Measurements from ENCODE around the gene IL1RAP. TPM values are rescaled to one million over a fixed set of nuclear protein-coding genes. Genes with fewer than 3 reads are reported as not detected.

Gene IL1RAP
- total RNA-seq, 4 donors from 2014 or later = 0.80 to 8.6 (median 2.7) TPM

- intact Hi-C loops (cut with DNase I; ENCODE audit: low total_unique reads) (no loop called here), in situ Hi-C loops (cut with MboI; ENCODE audit: low pct_ligation_motif_present in 1 of 4, low pct_unique_long_range_greater_than_20kb in 1 of 4, low sequenced_read_pairs in 3 of 4) (no loop called here)
- Histone ChIP-seq H3K36me3 (no peaks in the 10 kb centered on the region), H3K27ac (no peak overlapping the region), H3K27me3 (no peaks in the 10 kb centered on the region), H3K4me1 (no peaks in the 10 kb centered on the region), H3K9me3 (peaks cover 0 to 4% of the 10 kb centered on the region in 2 donors), H3K4me3 (no peak overlapping the region)
- TF ChIP-seq CTCF (IDR thresholded peaks at IDR 0.05) (no peak), POLR2AphosphoS5 (IDR thresholded peaks at IDR 0.05) (no peak), EP300 (IDR thresholded peaks at IDR 0.05; ENCODE audit: low read depth) (no peak), POLR2A (IDR thresholded peaks at IDR 0.05) (no peak)
- no peak for DNase-seq
- WGBS, 2 donors (ENCODE audit: low coverage in 1 of 2) = 93 to 95% methylated on average over 11 of the region's 11 CpGs
Observed at GRCh38 chr3:190560013-190560895, 46.4 kb downstream of the IL1RAP start.

GRCh38 chr3:190562866-190563510 is 49.1 kb downstream of the IL1RAP start:
- Histone ChIP-seq H3K9me3 (peaks cover 0 to 4% of the 10 kb centered on the region in 2 donors), H3K4me1 (no peaks in the 10 kb centered on the region), H3K4me3 (no peak overlapping the region), H3K27ac (no peak overlapping the region), H3K36me3 (no peaks in the 10 kb centered on the region), H3K27me3 (no peaks in the 10 kb centered on the region)
- intact Hi-C loops (cut with DNase I; ENCODE audit: low total_unique reads) (no loop called here), in situ Hi-C loops (cut with MboI; ENCODE audit: low pct_ligation_motif_present in 1 of 4, low pct_unique_long_range_greater_than_20kb in 1 of 4, low sequenced_read_pairs in 3 of 4) (no loop called here)
- no peak for DNase-seq
- TF ChIP-seq POLR2AphosphoS5 (IDR thresholded peaks at IDR 0.05) (no peak), EP300 (IDR thresholded peaks at IDR 0.05; ENCODE audit: low read depth) (no peak), CTCF (IDR thresholded peaks at IDR 0.05) (no peak), POLR2A (IDR thresholded peaks at IDR 0.05) (no peak)
- 87 to 91% methylated on average over 3 of the region's 3 CpGs for WGBS, 2 donors (ENCODE audit: low coverage in 1 of 2)

- no peaks in the 10 kb centered on the region for H3K27me3 ChIP-seq
- intact Hi-C loops (cut with DNase I; ENCODE audit: low total_unique reads) = no loop called here
- H3K4me1 ChIP-seq = no peaks in the 10 kb centered on the region
- H3K9me3 ChIP-seq = no peaks in the 10 kb centered on the region
- DNase-seq = no peak
- H3K27ac ChIP-seq = no peak overlapping the region
- no peaks in the 10 kb centered on the region for H3K36me3 ChIP-seq
- no peak for TF ChIP-seq CTCF (IDR thresholded peaks at IDR 0.05)
- TF ChIP-seq POLR2AphosphoS5 (IDR thresholded peaks at IDR 0.05) = no peak
- no peak for TF ChIP-seq EP300 (IDR thresholded peaks at IDR 0.05; ENCODE audit: low read depth)
- TF ChIP-seq POLR2A (IDR thresholded peaks at IDR 0.05) = no peak
- H3K4me3 ChIP-seq = no peak overlapping the region
- 75 to 99% methylated on average over 1 to 2 of the region's 2 CpGs for WGBS, 2 donors (ENCODE audit: low coverage in 1 of 2)
- in situ Hi-C loops (cut with MboI; ENCODE audit: low pct_ligation_motif_present in 1 of 4, low pct_unique_long_range_greater_than_20kb in 1 of 4, low sequenced_read_pairs in 3 of 4) = no loop called here
Observed at GRCh38 chr3:190564175-190564574, 50.3 kb downstream of the IL1RAP start.

GRCh38 chr3:190566043-190566933 is 52.4 kb downstream of the IL1RAP start:
- H3K36me3 ChIP-seq = no peaks in the 10 kb centered on the region
- in situ Hi-C loops (cut with MboI; ENCODE audit: low pct_ligation_motif_present in 1 of 4, low pct_unique_long_range_greater_than_20kb in 1 of 4, low sequenced_read_pairs in 3 of 4) = no loop called here
- H3K4me3 ChIP-seq = no peak overlapping the region
- no peaks in the 10 kb centered on the region for H3K27me3 ChIP-seq
- no peaks in the 10 kb centered on the region for H3K4me1 ChIP-seq
- TF ChIP-seq EP300 (IDR thresholded peaks at IDR 0.05; ENCODE audit: low read depth) = peak; percentile 4
- TF ChIP-seq POLR2AphosphoS5 (IDR thresholded peaks at IDR 0.05) = peak in 1 of 3 donors; percentile 39
- TF ChIP-seq CTCF (IDR thresholded peaks at IDR 0.05) = no peak
- TF ChIP-seq POLR2A (IDR thresholded peaks at IDR 0.05) = no peak
- intact Hi-C loops (cut with DNase I; ENCODE audit: low total_unique reads) = no loop called here
- H3K27ac ChIP-seq = peak overlapping the region in 1 of 4 donors; percentile 4
- DNase-seq = peak; percentile 50
- no peaks in the 10 kb centered on the region for H3K9me3 ChIP-seq
- 77 to 82% methylated on average over 3 to 6 of the region's 6 CpGs for WGBS, 2 donors (ENCODE audit: low coverage in 1 of 2)
